Stimulated activated CD8-positive, alpha-beta memory T cell treated with anti-CD3 and anti-CD28 coated beads, Interleukin-15, amount 100 ng/mL, for 1 hour (primary cell): ENCODE results near the gene OTUD7B.
A peak's percentile ranks its signal among the peaks of the same experiment; 100 is the strongest.
"Not testable (repeated sequence)": the region's sequence is repeated elsewhere in the genome, so short reads cannot be mapped to it uniquely, and the experiment has no call there.

Experiments
- DNase-seq: peaks from one replicate; pipeline ENCODE4 v3.0.0-alpha.2; 2020; ENCODE audit warnings: low read depth

The OTUD7B gene

GRCh38 chr1:150010393-150011115 is at the start of gene OTUD7B:
OTUD7B (minus strand) TSS chr1:150010726; CDS start chr1:149977510, 33,216 bp downstream.
- peak; percentile 35 for DNase-seq

- no peak for DNase-seq
Measured at GRCh38 chr1:150060260-150060659, 49.7 kb upstream of the OTUD7B start.

DNA sequence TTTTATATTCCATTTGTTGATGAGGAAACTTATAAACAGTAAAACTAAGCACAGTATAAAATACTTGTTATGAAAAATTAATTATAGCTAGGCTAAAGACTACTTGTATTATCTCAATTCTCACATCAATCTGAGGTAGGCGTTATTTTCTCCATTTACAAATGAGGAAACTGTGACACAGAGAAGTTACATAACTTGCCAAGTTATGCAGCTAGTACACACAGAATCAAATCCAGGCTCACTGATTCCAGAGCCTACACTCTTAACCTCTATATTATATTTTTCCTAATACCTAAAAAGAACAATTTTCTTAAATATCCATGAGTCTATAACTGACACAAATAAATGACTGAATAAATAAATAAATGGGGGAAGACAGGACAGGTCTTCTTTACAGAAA is 45.9 kb upstream of the OTUD7B start:
- DNase-seq: no peak

DNA sequence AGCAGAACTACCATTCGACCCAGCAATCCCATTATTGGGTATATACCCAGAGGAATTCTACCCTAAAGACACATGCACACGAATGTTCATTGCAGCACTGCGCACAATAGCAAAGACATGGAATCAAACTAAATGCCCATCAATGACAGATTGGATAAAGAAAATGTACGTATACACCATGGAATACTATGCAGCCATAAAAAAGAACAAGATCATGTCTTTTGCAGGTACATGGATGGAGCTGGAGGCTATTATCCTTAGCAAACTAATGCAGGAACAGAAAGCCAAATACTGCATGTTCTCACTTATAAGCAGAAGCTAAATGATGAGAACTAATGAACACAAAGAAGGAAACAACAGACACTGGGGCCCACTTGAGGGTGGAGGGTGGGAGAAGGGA is 45.0 kb upstream of the OTUD7B start:
- not testable (repeated sequence) for DNase-seq

DNA sequence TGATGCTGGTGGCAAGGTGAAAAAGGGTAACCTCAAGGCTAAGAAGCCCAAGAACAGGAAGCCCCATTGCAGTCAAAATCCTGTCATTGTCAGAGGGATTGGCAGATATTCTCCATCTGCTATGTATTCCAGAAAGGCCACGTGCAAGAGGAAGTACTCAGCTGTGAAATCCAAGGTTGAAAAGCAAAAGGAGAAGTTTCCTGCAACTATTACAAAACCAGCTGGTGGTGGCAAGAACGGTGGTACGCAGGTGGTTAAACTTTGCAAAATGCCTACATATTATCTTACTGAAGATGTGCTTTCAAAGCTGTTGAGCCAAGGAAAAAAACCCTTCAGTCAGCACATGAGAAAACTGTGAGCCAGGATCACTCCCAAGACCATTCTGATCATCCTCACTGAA is 43.4 kb upstream of the OTUD7B start:
- no peak for DNase-seq

DNA sequence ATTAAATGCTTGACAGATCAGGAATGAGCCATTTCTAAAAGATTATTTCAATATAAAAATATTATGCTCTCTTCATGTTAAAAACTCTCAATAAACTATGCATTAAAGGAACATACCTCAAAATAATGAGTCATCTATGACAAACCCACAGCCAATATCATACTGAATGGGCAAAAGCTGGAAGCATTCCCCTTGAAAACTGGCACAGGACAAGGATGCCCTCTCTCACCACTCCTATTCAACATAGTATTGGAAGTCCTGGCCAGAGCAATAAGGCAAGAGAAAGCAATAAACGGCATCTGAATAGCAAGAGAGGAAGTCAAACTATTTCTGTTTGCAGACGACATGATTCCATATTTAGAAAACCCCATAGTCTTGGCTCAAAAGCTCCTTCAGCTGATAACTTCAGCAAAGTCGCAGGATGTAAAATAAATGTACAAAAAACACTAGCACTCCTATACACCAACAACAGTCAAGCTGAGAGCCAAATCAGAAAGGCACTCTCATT is 41.4 kb upstream of the OTUD7B start:
- not testable (repeated sequence) for DNase-seq

GRCh38 chr1:150051089-150051373 is 40.5 kb upstream of the OTUD7B start:
- DNase-seq: no peak

GRCh38 chr1:150049926-150050325 is 39.4 kb upstream of the OTUD7B start:
- no peak for DNase-seq

- no peak for DNase-seq
Measured at GRCh38 chr1:150034336-150034735, 23.8 kb upstream of the OTUD7B start.

GRCh38 chr1:150028322-150028721 is 17.8 kb upstream of the OTUD7B start:
- no peak for DNase-seq

DNA sequence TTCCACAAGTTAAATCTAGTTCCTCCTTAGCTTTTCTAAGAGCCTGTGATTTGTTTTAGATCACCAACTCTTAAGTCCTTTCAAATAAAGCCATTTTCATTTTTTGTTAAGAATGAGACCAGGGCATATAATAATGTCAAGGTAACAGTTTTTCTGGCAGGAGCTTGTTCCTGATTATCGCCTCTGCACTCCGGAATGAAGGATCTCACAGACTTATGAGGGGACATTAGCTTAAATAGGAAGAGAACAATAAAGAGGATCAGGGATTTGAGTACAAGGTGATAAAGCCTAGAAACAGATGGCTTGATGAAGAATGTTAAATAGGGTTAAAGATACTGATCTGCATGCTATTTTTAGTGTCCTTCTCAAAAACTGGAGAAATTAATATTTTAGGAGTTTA is 13.6 kb upstream of the OTUD7B start:
- no peak for DNase-seq

DNA sequence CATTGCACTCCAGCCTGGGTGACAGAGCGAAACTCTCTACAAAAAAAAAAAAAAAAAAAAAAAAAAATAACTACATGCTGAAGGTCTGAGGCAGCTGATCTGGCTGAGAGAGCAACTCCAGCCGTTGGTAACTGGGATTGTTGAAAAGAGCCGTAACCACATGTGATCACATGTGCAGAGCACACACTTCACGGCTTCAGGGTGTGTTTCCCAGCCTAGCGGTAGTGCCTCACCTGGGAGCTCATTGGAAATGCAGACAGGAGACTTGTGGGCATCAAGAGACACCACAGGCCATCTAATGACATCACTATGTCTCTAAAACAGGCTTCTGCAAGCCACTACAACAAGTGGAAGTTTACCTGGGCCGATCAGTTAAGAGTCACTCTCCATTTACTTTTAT is 11.8 kb upstream of the OTUD7B start:
- DNase-seq: no peak

- no peak for DNase-seq
Measured at GRCh38 chr1:150021191-150021694, 10.7 kb upstream of the OTUD7B start.

- DNase-seq: no peak
Measured at GRCh38 chr1:150020711-150021110, 10.2 kb upstream of the OTUD7B start.

DNA sequence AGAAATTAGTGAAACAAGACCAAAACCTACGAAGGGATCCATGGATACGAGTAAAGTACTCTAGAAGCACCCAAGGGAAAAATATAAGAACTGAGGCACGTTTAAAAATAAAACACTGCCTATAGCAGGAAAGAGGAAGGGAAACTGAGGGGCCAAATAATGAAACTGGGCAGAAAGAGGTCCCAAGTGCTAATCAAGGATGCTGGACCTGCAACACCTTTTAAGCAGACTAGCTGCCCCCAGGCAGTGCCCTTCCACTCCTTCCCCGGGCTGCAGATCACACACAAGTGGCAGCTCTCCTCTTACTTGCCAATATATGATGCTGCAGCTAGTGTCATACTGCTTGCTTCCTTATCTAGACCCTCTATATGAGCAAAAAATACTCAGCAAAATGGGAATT is 7.6 kb upstream of the OTUD7B start:
- DNase-seq: no peak

DNA sequence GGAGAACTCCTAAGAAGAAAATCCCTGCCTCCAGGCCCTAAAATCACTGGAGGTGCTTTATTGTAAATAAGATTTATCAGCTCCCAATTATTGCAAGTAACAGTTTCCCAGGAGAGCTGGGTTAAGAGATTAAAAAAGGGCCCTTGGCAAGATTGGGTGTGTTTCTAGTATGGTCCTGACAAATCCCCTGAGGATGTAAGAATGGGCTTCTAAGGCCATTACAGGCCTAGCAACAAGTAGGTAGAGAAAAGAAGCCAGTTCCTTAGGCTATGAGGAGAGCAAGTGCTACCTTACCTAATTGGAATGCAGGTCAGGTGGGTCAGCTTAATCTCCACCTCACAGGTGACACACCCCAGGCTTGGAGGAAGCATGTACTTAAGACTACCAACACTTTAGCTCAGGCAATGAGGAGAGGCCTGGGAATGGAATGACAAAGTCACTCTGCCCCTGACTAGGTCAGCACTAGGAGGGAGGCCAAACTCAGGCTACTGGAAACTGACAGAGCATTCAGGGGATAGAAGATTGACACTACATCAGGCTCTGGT is 6.8 kb upstream of the OTUD7B start:
- DNase-seq: no peak

- no peak for DNase-seq
Measured at GRCh38 chr1:150015651-150016131, 5.2 kb upstream of the OTUD7B start.

- DNase-seq: no peak
Measured at GRCh38 chr1:150012611-150013010, 2.1 kb upstream of the OTUD7B start.

GRCh38 chr1:150009604-150010392 is 728 bp downstream of the OTUD7B start:
- DNase-seq: peak; percentile 5

DNA sequence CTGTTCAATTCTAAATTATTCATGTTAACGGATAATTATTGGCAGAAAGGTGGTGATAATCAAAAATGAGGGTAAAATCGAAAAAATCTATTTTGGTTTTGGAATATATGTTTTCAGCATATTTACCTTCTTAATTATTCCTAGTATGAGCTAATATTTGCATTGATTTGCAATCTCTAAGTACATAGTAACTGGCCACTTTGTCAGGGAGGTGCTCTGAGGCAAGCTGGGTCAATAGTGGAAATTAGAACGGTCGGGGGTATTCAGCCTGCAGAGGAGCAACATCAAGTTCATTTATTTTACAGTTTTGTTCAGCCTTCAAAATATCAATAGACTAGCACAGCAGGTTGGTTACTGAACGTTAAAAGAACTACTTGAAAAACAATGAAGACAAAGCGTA is 1.8 kb downstream of the OTUD7B start:
- no peak for DNase-seq

- no peak for DNase-seq
Measured at GRCh38 chr1:150006881-150007421, 3.6 kb downstream of the OTUD7B start.

DNA sequence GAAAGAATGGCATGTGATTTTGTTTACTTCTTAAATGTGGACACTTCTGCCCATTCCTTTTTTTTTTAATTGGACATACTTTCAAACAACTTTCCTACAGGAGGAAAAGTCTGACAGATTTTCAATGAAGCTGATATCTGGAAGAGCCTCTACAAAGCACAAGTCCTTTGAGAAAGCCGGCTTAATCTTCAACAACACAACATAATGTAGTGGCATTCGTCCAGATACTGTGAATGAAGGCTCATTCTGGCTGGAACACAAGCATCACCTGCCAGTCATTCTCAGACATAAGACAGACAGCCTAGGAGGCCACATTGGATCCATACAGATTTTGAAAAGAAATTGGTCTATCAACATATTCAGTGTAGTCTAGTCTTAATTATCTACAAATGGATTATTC is 4.9 kb downstream of the OTUD7B start:
- no peak for DNase-seq

- DNase-seq: no peak
Measured at GRCh38 chr1:150003801-150004200, 6.7 kb downstream of the OTUD7B start.
